ENCODE measurements around the gene COPZ1.

DNA sequence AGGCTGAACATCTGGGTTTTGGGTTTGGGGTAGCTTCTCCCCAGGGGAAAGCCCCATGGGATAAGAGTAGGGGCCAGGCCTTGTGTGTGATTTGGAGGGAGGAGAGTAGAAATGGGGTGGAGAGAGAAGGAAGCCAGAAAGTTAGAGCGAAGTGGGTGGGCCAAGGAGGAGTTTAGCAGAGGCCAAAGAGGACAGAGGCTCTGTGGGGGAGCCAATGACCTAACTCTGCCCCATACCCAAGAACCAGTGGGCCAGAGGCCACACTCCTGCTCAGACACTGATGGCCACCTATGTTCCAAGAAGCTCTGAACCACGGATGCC, 50.3 kb downstream of the COPZ1 start:
- TF ChIP-seq CTCF (conservative IDR thresholded peaks at IDR 0.05; ENCODE audit: low read length) = no peak
- no peak for TF ChIP-seq EZH2phosphoT487 (IDR thresholded peaks at IDR 0.05; ENCODE audit: borderline replicate concordance)

Measured in Loucy (cell line).